G401.6 (cell line): ENCODE data around the gene PCDHB11.
"Not testable (repeated sequence)": the region's sequence is repeated elsewhere in the genome, so short reads cannot be mapped to it uniquely, and the experiment has no call there.

Source experiments
- FAIRE-seq: peaks from 2 replicates; lab custom pipeline; 2012; peaks lifted over from hg19 to GRCh38; lab: Jason Lieb, UNC

Gene PCDHB11

DNA sequence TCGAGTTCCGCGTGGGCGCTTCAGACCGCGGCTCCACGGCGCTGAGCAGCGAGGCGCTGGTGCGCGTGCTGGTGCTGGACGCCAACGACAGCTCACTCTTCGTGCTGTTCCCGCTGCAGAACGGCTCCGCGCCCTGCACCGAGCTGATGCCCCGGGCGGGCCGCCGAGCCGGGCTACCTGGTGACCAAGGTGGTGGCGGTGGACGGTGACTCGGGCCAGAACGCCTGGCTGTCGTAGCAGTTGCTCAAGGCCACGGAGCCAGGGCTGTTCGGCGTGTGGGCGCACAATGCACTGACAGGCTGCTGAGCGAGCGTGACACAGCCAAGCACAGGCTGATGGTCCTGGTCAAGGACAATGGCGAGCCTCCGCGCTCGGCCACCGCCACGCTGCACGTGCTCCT lies 42.1 kb downstream of the PCDHB11 start:
- no peak for FAIRE-seq

DNA sequence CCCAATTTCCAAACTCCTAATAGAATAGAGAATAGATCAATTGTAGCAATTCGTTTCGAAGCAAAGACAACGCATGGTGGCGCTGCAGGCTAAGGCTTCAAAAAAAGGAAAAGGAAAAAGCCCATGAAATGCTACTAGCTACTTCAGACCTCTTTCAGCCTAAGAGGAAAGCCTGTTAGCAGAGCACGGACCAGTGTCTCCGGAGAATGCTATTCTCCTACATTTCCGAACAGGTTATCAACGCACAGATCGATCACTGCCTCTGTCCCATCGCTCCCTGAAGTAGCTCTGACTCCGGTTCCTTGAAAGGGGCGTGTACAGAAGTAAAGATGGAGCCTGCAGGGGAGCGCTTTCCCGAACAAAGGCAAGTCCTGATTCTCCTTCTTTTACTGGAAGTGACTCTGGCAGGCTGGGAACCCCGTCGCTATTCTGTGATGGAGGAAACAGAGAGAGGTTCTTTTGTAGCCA lies 45.9 kb downstream of the PCDHB11 start, which contains the start of gene PCDHB15:
TSS of gene PCDHB15 (plus strand) at position 146 of the 468 bp plus-strand sequence. CDS start at position 330, 184 bp downstream.
- FAIRE-seq, result no peak

DNA sequence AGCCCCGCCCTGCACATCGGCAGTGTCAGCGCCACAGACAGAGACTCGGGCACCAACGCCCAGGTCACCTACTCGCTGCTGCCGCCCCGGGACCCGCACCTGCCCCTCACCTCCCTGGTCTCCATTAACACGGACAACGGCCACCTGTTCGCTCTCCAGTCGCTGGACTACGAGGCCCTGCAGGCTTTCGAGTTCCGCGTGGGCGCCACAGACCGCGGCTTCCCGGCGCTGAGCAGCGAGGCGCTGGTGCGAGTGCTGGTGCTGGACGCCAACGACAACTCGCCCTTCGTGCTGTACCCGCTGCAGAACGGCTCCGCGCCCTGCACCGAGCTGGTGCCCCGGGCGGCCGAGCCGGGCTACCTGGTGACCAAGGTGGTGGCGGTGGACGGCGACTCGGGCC lies 47.5 kb downstream of the PCDHB11 start:
- FAIRE-seq, result not testable (repeated sequence)

DNA sequence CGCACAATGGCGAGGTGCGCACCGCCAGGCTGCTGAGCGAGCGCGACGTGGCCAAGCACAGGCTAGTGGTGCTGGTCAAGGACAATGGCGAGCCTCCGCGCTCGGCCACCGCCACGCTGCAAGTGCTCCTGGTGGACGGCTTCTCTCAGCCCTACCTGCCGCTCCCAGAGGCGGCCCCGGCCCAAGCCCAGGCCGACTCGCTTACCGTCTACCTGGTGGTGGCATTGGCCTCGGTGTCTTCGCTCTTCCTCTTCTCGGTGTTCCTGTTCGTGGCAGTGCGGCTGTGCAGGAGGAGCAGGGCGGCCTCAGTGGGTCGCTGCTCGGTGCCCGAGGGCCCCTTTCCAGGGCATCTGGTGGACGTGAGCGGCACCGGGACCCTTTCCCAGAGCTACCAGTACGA lies 48.0 kb downstream of the PCDHB11 start:
- not testable (repeated sequence) for FAIRE-seq

DNA sequence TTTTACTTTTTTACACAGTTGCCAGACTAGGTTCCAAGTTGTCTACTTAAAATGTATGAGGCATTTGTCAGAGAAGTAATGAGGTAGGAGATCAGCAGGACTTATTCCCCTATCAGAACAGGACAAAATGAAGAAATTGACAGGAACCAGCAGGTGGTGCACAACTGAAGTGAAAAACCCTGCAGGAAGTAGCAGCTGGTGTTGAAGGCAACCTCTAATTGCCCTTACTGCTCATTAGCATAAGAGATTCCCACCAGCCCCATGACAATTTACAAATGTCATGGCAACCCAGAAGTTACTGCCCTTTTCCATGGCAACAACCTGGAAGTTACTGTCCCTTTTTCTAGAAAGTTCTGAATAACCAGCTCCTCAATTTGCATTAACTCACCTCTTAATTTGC lies 51.1 kb downstream of the PCDHB11 start:
- FAIRE-seq, result no peak
